NOMO-1 treated with DMSO at 0.1 percent for 48 hours (cell line): Measurements from ENCODE around the gene NT5DC1.

Experiments used
- DNase-seq: peaks from one replicate; lab custom pipeline; 2025; ENCODE audit not compliant: unreplicated experiment; lab: John Stamatoyannopoulos, UW

The NT5DC1 gene

GRCh38 chr6:116133453-116133852, 32.8 kb downstream of the NT5DC1 start:
- no peak for DNase-seq

GRCh38 chr6:116136373-116136772, 35.7 kb downstream of the NT5DC1 start:
- no peak for DNase-seq

DNA sequence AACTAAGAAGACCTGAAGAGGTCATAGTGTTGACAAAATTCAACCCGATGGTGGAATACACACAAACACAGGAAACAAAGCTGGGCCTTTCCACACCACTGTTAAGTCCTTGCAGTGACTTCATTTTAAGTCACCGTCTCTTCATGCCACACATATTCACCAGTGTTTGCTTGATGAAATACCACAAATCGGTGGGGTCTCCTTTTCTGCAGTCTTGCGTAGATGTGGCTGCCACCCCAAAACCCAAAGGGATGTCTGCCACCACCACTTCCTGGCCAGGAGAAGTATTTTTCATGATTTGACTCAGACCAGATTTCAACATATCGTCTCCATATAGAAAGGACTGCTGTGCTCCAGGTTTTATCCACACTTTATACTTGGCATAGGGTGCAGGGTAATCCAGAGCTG, 36.3 kb downstream of the NT5DC1 start:
- no peak for DNase-seq

DNA sequence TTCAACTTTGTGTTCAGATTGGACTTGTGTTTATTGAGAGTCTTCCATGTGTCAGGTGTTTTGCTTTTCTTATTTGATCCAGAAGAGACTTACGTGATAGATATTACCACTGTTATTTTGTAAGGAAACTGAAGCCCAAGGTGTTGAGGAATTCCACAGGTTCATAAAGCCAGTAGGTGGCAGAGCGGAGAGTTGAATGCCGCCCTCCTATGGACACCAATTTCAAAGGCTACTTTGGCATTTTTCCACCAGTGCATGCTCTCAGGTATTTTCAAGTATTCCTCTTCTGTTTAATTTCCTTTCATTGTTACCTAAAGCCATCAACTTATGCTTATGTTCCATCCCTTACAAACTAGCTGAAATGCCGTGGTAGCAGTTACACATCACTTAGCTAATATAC, 39.3 kb downstream of the NT5DC1 start:
- no peak for DNase-seq

GRCh38 chr6:116144605-116145004, 44.0 kb downstream of the NT5DC1 start:
- no peak for DNase-seq

- no peak for DNase-seq
Observed at GRCh38 chr6:116145803-116146675, 45.4 kb downstream of the NT5DC1 start.

DNA sequence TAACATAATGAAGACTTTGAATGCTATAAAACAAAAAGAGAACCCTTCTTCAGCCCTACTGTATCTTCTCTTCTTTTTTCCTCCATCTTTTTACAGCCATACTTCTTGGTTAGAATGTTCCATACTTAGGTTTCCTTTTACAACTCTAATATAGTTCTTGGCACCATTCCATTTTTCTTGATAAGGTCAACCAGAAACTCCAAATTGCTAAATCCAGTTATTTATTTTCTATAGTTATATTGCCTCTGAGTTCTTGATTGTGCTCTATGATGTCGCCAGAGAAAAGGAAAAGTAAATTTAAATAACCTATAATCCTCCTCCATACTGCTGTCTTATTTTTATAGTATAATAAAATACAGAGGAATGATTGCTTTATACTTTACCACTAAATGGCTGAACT, 52.0 kb downstream of the NT5DC1 start:
- no peak for DNase-seq

DNA sequence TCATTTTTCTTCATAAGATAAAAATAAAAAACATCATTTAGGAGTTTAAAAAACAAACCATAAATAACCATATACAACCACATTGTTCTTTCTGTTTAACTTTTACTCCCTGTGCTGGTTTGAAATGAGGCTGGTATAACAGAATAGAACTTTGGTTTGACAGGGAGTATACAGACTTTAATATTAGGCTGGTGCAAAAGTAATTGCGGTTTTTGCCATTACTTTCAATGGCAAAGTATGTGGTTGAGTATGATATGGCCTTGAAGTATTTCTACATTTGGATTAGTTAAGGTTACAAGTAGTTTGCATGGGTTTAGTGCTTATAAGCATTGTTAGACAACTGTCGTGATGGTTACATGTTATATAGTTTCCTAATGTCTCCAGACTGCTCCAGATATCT, 54.2 kb downstream of the NT5DC1 start:
- DNase-seq, result no peak

GRCh38 chr6:116156405-116157326, 56.0 kb downstream of the NT5DC1 start:
- no peak for DNase-seq

- DNase-seq, result no peak
Observed at GRCh38 chr6:116157391-116157790, 56.7 kb downstream of the NT5DC1 start.

DNA sequence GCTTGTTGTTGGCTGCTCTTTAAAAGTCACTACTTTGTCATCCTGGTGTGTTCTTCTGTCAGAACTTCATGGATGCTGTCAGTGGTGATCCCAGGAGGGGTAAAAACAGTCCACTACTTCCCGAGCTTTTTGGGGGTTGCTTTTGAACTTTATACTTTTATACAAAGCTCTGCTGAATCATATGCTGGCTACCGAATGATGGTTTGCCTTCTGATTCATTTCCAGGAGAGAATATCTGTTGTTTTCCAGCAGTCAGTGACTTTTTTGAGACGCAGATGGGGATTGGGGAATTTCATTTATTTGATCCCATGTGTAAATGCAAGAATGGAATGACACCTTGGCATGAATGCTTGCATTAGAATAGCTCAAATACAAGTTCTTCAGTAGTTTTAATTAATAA, 58.0 kb downstream of the NT5DC1 start:
- no peak for DNase-seq

DNA sequence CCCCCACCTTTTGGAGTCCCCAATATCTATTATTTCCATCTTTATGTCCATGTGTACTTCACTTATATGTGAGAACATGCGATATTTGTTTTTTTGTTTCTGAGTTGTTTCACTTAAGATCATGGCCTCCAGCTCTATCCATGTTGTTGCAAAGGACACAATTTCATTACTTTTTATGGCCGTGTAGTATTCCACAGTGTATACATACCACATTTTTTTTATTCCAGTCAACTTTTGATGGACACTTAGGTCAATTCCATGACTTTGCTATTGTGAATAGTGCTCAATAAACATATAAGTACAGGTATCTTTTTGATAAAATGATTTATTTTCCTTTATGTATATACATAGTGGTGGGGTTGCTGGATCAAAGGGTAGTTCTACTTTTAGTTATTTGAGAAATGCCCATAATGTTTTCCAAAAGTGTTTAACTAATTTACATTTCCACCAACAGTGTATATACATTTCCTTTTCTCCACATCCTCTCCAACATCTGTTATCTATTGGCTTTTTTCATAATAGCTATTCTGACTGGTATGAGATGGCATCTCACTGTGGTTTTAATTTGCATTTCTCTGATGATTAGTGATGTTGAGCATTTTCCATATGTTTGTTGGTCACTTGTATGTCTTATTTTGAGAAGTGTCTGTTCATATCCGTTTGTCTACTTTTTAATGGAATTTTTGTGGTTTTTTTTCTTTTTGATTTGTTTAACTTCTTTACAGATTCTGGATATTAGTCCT, 59.3 kb downstream of the NT5DC1 start:
- DNase-seq, result no peak

GRCh38 chr6:116165596-116165995, 64.9 kb downstream of the NT5DC1 start:
- DNase-seq, result no peak

GRCh38 chr6:116166369-116166768, 65.7 kb downstream of the NT5DC1 start:
- DNase-seq, result no peak

DNA sequence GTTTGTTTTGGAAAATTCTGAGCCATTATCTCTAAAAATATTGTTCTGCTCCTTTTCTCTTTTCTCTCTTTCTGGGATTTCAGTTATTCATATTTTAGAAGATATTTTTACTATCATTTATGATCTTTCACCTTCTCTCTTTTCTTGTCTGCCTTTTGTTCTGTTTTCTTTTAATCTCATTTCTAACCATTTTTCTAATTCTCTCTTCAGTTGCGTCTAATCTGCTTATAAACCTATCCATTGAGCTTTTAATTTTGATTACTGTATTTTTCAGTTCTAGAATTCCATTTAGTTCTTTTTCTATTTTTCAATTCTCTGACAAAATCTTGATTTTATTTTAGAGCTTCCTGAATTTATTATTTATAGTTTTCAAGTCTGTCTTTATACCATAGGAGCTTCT, 67.5 kb downstream of the NT5DC1 start:
- DNase-seq, result no peak

GRCh38 chr6:116169880-116170279, 69.2 kb downstream of the NT5DC1 start:
- DNase-seq, result no peak

- DNase-seq, result no peak
Observed at GRCh38 chr6:116170358-116171057, 69.9 kb downstream of the NT5DC1 start.

DNA sequence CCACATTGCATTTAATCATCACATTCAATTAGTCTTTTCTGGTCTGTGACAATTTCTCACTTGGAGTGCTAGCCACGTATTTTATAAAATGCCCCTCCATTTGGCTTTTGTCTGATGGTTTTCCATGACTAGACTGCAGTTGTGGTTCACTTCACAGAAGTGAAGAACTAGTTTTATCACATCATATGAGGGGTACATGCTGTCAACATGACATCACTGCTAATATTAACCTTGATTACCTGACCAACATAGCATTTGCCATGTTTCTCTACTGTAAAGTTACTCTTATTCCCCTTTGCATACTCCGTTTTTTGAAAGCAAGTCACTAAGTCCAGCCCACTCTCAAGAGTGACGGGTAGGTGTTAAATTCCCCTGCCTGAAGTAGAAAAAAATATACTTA, 73.3 kb downstream of the NT5DC1 start:
- no peak for DNase-seq

GRCh38 chr6:116175344-116175743, 74.7 kb downstream of the NT5DC1 start:
- DNase-seq, result no peak

DNA sequence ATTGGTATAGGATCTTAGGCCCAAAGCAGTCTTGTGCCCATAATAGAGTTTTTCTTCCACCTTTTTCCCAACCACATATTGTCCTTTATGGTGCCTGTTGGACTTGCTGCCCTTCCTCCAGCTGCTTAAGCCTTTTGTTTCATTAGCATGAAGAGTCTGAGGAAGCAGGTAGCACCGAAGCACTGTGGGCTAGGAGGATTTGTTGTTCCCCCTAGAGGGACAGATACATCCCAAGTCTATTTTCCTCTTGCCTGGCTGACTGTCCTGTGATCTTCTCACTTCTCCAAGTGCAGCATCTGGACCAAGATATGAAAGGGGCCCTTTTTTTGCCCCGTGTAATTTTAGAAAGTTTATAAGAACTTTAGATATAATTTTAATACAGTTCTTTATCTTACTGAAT, 75.9 kb downstream of the NT5DC1 start:
- DNase-seq, result no peak

DNA sequence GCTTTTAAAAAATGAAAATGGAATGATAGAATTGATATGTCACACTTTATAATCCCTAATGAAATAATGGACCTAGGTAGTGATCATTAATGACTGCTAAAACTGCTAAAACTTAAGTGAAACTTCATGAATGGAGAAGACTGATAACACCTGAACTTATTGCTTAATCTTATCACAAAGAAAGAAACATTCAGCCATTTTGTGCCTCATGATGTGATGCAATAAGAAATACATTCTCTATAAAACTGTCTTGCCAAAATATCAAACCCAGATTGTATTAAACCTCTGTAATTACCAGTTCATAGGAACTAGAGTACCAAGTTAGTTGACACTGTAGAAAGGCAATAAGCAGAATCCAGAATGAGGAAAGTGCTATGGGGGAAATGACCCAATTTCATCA, 79.7 kb downstream of the NT5DC1 start:
- DNase-seq, result no peak
